GM19193 (cell line): ENCODE data around the gene RAD54L.

Source experiments
- POLR2A ChIP-seq: IDR thresholded peaks from 4 replicates; pipeline ENCODE4 v1.6.1; 2011; ENCODE audit not compliant: insufficient read depth, insufficient read length; ENCODE audit errors: extremely low read depth

RAD54L gene

DNA sequence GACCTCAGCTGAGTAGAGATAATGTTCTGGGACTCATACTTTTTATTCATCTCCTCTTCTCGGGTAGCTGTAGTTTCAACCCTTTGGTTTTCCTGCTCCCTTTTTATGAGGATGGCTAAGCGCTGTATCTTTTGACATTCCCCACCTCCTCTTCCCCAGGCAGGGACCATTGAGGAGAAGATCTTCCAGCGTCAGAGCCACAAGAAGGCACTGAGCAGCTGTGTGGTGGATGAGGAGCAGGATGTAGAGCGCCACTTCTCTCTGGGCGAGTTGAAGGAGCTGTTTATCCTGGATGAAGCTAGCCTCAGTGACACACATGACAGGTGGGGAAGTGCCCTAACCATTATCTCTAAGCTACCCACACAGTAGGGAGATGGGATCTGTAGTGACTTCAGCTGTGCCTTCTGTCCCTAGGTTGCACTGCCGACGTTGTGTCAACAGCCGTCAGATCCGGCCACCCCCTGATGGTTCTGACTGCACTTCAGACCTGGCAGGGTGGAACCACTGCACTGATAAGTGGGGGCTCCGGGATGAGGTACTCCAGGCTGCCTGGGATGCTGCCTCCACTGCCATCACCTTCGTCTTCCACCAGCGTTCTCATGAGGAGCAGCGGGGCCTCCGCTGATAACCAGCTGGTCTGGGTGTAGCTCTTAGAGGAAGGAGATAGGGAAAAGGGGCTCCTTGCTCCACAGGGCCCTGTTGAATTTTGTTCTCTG is 30.3 kb downstream of the RAD54L start:
- peak; percentile 9 for TF ChIP-seq POLR2A

DNA sequence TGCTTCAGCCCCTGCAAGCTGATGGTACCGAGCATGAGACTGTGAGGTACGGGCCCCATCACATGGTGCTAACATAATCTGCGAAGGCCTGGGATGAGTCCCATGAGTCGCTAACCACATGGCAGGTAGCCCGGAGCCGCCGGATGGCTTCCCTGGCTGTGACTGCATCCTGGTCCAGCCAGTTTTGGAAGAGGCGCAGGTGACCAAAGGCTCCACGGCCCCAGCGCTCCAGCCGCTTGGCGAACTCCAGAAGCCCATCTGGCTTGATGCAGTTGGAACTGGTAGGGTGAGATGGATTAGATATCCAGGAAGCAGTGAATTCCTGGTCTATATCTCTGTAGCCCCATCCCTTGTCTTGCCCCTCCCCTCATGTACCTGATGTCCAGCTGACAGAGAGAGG is 31.2 kb downstream of the RAD54L start:
- TF ChIP-seq POLR2A, result peak; percentile 22

DNA sequence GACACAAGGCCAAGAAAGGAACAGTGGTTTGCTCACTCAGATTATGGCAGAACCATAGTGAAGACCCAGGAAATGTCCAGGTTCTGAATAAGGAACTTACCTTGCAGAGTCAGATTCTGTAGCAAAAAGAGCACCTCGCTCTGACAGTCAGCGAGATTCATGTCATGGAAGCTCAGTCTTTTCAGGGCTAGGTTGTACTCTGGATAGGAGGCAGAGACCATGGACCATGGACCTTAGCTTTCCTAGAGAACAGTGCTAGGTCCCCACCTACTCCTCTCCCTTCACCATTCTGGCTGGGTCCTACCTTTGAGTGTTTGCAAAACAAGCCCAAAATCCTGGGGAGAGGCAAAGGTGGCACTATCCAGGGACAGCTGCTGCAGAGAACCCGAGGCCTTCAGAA is 32.5 kb downstream of the RAD54L start:
- no peak for TF ChIP-seq POLR2A

DNA sequence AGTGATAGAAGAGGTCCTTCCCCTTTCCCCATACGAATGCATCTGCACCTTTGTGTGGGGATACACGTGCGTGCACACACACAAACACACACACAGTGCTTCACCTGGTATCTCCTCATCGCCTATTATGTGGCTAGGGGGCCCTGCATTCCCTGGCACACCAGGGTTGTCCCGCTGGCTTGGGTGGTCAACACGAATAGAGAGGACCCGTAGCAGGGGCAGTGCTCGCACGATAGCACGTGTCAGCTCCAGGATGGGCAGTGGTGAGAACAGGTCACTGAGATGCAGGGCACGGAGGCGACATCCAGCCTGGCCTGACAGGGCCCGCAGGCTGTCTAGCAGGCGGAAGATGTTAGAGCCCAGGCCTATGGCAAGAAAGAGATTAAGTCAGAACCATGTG is 33.5 kb downstream of the RAD54L start:
- no peak for TF ChIP-seq POLR2A

DNA sequence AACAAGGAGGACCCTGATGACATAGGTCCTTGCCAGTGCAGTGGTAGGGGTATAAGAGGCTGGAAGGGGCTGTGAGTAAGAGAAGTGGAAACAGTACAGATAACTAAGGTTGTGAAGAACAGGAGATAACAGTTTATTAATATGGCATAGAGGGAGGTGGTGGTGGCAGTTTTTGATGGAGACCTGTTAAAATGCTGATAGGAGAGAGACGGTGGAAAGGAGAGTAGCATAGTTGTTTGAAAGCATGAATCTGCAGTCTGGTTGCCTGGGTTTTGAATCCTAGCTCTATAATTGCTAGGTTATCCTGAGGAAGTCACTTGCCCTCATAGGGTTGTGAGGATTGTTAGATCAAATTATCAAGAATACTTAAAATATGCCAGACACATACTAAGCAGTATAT is 36.5 kb downstream of the RAD54L start:
- TF ChIP-seq POLR2A, result no peak

DNA sequence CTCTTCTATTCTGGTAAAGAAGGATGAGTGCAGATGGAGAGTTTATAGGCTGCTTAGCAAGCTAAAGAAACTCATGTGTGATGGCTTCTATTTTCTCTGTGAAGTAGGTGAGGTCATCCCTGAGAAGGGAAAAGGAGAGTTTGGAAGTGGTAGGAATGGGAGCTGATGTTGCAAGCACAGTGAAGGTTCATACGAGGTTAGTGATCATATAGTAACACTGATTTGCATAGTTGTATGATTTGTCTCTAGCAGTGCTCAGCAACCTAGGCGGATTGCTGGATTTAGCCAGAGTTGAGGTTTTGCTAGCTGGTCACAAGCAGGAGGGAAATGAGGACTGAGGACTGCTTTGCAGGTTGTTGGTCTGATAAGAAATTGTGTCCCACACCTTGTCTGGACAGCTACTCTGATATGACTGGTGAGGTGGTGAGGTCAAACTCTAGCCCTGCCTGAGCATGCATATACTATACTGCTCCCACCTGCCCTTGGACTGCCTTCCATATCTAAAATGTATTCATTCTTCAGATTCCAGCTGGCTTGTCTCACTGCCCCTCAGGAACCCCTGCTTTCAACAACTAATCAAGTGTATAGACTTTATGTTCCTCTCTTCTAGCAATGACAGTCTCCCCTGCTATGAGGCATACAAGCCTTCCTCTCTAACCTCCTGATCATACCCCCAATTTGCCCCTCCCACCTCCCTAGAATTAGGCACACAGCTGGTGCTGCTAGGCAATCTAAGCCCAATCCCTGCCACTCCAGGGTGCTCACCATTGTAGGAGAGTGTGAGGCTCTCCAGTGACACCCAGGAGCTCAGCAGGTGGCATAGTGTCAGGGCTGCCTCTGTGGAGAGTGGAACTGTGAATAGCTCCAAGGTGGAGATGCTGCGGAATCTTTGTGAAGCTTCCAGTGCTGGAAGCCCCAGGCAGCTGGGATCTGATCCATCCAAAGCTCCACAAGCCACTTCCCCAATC is 37.3 kb downstream of the RAD54L start:
- TF ChIP-seq POLR2A, result no peak

DNA sequence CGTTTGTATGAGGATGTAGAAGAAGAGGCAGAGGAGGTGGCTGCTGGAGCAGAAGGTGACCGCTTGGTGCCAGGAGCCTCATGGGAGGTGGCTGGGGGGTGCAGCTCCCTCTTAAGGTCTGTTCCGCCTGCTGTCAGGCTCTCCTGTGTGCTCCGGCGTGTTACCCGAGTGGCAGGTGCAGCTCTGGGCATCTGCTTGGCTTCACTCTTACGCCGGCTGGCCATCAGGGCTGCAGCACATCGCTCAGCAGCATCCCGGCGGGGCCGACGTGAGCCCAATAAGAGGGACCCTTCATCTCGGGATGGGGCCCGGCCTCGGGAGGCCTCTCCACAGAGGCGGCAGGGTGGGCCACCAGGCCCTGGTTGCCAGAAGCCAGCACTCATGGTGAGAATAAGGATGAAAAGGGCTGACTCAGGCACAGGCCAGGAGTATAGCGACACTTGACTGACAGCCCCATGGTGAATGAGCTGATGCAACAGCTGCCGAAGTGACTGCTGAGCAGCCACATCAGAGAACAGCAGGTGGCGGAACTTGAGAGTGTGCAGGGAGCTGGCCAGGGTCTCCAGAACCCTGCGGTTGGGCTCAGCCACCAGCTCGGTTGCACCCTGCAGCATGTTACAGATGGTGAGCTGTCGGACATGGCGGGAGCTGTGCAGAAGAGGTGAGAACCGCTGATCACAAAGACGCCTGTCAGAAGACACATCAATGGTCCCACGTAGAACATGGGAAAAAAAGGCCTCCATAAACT is 38.3 kb downstream of the RAD54L start:
- no peak for TF ChIP-seq POLR2A

DNA sequence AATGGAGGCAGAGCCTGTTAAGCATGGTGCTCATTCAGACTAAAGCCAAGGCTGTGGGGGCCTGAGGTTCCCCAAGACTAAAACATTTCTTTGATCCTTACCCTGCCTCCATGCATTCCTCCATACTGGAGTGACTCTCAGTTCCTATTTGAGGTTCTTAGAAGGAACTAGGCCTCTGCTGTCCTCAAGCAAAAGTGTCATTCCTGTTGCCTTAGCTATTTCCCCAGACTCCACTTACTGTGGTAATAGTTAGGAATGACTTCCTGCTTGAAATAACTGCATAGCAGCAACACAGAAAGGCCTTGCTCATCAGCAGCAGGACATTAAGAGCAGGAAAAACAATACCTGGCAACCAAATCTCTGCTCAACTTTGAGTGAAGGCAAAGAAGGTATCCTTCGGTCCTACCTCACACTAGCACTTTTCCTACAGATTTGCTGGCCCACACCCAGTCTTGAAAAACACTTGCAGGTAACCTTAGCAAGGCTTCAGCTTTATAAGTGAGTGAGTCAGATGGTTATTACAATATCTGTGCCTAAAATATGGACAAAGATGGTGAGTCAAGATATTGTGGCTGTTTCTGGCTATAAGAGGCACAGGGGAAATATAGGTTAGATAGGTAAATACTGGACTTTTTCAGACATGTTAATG is 41.0 kb downstream of the RAD54L start:
- no peak for TF ChIP-seq POLR2A

DNA sequence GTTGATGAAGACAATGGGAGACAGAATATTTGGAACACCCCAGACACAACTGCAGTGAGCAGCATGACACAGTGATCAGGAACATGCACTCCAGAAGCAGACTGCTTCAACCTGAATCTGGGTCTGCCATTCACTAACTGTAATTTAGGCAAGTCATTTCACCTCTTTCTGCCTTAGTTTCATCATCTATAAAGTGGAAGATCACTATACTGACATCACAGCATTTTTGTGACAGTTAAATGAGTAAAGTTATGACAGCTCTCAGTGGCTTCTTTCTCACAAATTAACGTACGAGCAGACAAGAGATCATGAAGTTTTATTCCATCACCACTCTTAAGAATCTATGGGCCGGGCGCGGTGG is 41.6 kb downstream of the RAD54L start:
- TF ChIP-seq POLR2A, result no peak

DNA sequence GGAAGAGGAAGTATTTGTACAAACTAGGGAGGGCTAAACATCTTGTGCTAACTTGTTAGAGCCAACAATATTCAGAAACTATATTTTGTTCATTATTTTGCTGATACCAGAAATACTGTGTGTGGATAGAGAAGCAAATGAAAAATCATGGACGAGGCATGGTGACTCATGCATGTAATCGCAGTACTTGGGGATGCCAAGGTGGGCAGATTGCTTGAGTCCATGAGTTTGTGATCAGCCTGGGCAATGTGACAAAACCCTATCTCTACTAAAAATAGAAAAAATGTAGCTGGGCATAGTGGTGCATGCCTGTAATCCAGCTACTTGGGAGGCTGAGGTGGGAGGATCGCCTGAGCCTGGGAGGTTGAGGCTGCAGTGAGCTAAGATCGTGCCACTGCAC is 42.4 kb downstream of the RAD54L start:
- TF ChIP-seq POLR2A, result no peak

DNA sequence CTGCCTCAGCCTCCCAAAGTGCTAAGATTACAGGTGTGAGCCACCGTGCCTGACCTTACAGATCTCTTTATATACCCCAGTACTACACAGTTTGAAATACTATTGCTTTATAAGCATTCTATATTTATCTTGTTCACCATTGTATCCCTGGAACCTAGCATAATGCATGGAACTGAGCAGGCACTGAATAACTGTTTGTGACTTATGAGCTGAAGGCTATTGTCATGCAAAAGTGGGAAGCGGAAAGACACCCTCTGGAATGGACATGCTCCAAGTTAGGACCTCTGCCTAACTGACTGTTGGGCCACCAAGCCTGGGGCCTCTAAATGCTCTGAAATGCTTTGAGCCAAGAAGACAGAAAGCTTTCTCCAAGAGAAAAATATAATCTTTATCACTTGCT is 47.7 kb downstream of the RAD54L start:
- TF ChIP-seq POLR2A, result no peak

DNA sequence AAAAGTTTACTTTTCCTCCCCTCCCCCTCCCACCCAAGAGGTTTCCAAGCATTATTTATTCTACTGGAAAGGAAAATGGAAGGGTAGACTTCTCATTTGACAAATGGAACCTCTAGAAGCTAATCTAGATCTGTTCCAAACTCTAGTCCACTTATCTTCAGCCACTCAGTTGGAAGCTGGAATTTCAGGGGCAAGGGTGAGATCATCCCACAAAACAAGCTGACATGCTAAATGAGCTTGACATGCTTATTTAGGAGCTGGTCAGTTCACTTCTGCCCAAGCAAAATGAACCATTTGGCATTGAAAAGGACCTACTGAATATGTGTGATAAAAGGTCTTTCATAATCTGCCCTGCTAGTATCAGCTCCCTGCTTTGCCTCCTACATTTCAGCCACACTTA is 50.8 kb downstream of the RAD54L start:
- no peak for TF ChIP-seq POLR2A

DNA sequence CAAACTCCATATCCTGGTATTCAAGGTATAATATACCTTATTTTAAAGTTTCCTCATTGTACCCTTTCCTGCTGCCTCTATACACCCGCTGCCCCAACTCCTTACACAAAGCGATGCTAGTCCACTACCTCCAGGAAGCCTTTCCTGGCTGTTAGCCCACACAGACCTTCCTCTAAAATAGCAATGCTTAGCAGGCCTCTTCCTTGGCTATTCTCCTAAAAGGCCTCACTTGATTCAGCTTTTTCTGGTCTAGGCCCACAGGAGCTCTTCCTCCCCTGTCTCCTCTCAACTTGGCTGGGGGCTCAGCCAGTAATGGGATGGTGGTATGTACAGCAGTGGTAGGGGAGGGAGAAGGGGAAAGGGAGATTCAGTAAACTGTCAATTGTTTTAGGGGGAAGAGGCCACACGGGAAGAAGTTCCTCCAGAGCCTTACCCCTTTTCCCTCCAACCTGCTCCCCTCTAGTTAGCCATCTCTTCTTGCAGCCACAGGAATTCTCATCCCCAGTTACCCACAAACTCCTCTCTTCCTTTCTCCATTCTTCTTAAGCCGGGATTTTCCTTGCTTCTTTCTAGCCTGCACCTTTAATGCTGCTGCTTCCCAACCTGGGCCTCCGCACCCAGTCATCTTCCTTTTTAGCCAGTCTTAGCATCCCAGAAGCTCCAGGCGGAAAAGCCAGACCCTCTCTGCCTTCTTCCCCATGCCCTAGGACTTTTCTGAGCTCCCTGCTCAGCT is 53.3 kb downstream of the RAD54L start:
- no peak for TF ChIP-seq POLR2A

DNA sequence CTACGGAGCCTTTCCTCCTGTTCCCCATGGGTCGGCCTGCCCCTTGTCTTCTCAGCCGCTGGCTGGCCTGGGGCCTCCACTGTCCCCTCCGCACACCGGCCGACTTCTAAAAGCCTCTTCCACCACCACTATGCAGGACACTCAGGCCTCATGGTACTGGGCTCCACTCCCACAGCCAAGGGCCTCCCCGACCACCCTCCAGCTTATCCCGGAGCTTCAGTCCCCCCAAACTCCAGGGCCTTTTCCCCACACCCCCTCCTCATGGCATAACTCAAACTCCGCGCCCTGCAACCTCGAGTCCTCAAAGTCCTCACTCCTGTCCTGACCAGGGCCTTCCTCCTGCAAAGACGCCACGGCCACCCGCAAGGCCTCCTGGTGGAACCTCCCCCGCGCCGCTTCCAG is 53.8 kb downstream of the RAD54L start:
- TF ChIP-seq POLR2A, result no peak
